Raji (cell line): ENCODE measurements around the gene NRDC.

Source experiments
- POLR2A ChIP-seq: IDR thresholded peaks from 2 replicates; pipeline ENCODE4 v1.6.1; 2011; ENCODE audit warnings: low read depth, low read length, control low read depth; ENCODE audit not compliant: insufficient read depth

Gene NRDC

GRCh38 chr1:51902456-51902855 lies 23.9 kb upstream of the NRDC start:
- TF ChIP-seq POLR2A = no peak

DNA sequence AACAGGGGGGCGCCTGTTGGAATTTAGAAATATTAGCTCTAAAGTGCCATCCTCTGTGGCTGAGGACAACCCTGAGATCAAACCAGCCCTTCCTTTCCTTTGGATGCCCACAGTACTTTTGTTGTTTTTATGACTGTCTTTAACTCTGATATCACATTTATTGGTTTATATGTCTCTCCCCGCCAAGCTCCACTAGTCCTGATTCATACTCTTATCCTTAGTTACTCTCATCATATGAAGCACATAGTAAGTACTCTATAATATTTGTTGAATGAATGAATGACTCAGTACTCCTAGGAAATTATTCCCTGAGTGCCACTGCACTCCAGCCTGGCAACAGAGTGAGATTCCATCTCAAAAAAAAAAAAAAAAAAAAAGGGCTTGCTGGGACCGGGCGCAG lies 22.6 kb upstream of the NRDC start:
- TF ChIP-seq POLR2A = no peak

GRCh38 chr1:51899022-51899421 lies 20.5 kb upstream of the NRDC start:
- no peak for TF ChIP-seq POLR2A

DNA sequence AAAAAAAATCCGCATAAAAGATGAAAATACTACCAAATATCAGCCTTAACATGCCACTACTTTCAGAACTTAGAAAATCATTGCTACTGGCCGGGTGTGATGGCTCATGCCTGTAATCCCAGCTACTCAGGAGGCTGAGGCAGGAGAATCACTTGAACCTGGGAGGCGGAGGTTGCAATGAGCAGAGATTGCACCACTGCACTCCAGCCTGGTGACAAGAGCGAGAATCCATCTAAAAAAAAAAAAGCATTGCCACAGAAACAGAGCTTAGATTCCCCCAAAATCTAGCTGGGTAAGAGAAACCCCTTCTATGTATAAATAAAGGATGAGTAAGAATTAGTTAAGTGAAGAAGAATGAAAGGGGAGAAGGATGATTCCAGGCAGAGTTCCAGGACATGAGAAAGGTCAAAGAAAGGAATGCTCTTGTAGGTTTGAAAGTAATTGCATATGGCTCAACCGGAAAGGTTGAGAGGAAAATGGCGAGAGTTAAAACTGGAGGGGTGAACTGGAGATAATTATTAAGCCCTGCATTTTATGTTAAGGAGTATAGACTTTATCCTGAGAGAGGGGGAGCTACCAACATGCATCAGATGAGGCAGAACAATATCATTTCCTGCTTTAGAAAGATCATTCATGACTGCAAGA lies 19.7 kb upstream of the NRDC start:
- no peak for TF ChIP-seq POLR2A

- no peak for TF ChIP-seq POLR2A
Observed at GRCh38 chr1:51897699-51898031, 19.1 kb upstream of the NRDC start.

GRCh38 chr1:51878308-51878615 lies 265 bp downstream of the NRDC start:
- no peak for TF ChIP-seq POLR2A

DNA sequence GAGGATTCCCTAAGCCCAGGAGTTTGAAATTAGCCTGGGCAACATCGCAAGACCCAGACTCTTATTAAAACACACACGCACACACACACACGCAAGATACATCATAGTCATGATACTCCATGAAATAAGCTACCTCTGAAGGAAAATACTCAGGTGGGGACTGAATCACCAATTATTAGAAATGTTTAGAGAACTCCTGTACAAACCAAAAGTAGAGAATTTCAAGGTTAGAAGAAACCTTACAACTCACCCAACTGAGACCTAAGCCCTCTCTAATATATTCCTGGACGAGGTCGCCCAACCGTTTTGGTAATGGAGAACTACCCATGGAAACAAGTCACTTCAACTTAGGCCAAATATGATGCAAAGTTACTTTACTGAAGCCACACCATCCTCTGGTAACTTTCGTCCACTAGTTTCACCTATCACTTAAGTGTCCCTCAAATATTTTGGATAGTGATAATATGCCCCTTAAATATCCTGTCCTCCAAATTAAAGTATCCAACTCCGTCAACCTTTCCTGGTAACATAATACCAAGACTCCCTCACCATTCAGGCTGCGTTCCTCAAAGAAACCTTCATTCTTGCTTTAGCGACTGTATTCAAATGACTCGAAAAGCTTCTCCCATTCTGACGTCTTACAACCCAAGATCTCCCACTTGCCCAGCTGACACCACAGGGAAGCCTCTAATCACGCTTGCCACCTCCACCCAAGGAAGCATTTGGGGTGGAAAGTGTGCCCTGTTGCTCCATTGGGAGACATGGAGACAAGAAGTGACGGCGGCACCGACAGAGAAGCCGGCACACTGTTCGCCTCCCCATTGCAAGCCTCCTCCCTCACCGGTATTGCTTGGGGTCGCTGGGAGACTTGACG lies 856 bp downstream of the NRDC start:
- TF ChIP-seq POLR2A = no peak

DNA sequence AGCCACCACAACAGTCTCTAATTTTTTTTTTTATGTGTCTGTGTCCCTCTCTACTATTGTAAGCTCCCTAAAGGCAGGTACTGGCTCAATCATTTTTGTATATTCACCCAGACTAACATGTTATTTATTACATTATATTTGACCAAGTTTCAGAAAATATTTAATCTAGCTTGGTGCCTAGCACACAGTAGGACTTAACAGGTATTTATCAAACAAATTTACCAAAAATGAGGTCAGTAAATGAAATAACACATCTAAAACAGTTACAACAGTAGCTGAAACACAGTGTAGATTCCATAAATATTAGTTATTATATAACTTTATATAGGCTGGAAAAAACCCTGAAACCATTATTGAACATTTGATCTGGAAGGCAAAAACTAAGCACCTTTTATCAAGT lies 2.7 kb downstream of the NRDC start:
- TF ChIP-seq POLR2A = no peak

GRCh38 chr1:51875291-51875772 lies 3.2 kb downstream of the NRDC start:
- TF ChIP-seq POLR2A = no peak

DNA sequence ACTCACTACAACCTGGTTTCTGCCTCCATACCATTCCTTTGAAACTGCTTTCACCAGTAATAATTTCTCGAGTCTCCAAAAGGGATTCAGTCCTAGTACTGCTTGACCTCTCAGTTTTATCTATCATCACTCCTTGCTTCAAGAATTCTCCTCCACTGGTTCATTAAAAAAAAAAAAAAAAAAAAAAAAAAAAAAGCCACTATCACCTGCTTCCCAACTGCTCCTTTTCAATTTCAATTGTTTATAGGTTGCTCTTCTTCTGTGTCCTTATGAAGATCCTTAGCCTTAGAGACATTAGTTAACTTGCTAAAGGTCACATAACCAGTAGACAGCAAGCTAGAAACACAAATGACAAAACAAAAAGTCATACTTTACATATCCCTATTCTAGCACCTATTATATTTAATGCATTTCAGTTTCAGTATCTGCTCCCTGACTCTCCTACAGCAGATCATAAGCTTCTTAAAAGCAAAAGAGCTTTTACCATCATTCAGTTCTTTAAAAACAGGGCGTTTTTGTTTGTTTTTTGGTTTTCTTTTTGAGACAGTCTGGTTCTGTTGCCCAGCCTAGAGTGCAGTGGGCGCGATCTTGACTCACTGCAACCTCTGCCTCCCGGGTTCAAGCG lies 7.1 kb downstream of the NRDC start:
- no peak for TF ChIP-seq POLR2A

DNA sequence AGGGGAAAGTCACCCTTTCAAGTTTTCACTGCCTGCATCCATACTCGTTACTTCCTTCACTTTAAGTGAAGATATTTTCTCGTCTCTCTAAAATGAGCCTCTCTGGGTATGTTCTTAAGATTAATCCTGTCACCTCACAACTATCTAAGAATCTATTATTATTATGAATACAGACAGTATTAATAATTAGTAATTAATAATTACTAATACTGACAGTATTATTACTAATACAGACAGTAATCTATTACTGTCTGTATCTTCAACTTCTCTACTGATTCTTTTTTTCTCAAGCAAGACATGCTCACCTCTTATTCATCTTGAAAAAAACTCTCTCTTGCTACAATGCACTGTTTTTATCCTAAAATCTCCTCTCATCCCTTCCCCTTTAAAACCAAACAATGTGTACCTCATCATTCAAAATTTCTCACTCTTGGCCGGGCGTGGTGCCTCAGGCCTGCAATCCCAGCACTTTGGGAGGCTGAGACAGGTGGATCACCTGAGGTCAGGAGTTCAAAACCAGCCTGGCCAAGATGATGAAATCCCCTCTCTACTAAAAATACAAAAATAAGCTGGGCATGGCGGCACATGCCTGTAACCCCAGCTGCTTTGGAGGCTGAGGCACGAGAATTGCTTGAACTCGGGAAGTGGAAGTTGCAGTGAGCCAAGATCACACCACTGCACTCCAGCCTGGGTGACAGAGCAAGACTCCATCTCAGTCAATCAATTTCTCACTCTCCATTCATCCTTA lies 7.8 kb downstream of the NRDC start:
- no peak for TF ChIP-seq POLR2A

GRCh38 chr1:51867479-51868232 lies 10.9 kb downstream of the NRDC start:
- no peak for TF ChIP-seq POLR2A

DNA sequence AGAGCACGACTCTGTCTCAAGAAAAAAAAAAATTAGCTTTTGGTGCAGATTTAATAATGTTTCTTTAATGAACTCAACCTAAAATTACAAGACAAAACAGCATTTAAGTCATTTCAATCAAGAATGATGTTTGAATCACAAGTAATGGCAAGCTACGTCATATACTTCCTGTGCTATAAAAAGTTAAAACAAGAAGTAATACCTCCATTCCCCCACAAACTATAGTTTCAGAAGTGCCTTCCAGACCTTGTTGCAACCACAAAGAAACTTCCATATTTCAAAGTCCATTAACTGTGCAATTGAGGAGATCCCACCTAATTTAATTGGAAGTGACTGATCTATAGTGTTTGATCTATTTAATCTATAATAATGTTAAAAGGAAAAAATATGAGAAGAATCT lies 15.1 kb downstream of the NRDC start:
- TF ChIP-seq POLR2A = no peak

DNA sequence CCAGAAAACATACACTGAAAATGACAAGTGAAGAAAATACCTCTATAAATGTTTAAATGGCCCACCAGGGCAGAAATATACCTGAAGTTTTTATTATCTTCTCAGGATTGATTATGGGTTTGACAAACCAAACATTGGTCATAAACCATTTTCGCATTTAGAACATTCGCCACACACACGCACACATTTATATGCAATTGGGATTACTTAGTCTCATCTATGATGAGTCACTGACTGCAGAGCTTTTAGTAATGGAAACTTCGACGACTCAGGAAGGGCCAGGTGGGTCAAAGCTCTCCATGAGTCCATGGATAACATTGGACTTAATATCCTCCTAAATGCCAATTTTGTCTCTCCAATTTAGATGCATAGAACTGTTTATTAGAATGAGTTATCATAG lies 16.9 kb downstream of the NRDC start:
- TF ChIP-seq POLR2A = no peak

- TF ChIP-seq POLR2A = no peak
Observed at GRCh38 chr1:51859735-51860134, 18.8 kb downstream of the NRDC start.
